ENCODE data around the gene LYG1. TPM values are rescaled to one million over a fixed set of nuclear protein-coding genes. Genes with fewer than 3 reads are reported as not detected.

The LYG1 gene
- total and polyA plus RNA-seq, 2 of the 8 experiments (the other 6 are each of a cell fraction or from before 2014, with no cell fraction given), result 0.68 to 0.86 TPM

- CTCF ChIA-PET (ENCODE audit: partially characterized antibody), result interaction anchor here (0.6 kb wide), 1 partner anchor 354 kb away, joined by 3 read pairs; no protein-coding TSS in a partner anchor
- H4K91ac ChIP-seq (replicated peaks; ENCODE audit: insufficient read length, low read length), result no peak overlapping the region
Observed at GRCh38 chr2:99350194-99350593, 49.2 kb upstream of the LYG1 start.

More at GRCh38 chr2:99350194-99350593, 49.2 kb upstream of the LYG1 start:
- H3K79me2 ChIP-seq (ENCODE audit: control insufficient read depth in 1 of 2, insufficient read depth in 2 of 2, low read length in 2 of 2), result peaks cover 30 to 95% of the 10 kb centered on the region in 2 experiments
- POLR2A ChIA-PET (ENCODE audit: partially characterized antibody), result no interaction called here
- no peak overlapping the region for H3K18ac ChIP-seq (ENCODE audit: extremely low read depth, low read length)
- peaks cover 7 to 11% of the 10 kb centered on the region in 2 experiments for H4K20me1 ChIP-seq (replicated peaks in 1 of 2; ENCODE audit: control insufficient read depth in 1 of 2, insufficient read depth in 2 of 2, low read length in 2 of 2)
- no peaks in the 10 kb centered on the region; the same call in 1 of the 2 replicates for H3K23me2 ChIP-seq (ENCODE audit: low read depth, low read length)
- H3K4me1 ChIP-seq (replicated peaks in 1 of 4; ENCODE audit: control insufficient read depth in 3 of 4, insufficient read depth in 4 of 4, low read length in 3 of 4), result no peaks in the 10 kb centered on the region
- FAIRE-seq (no peak), DNase-seq (ENCODE audit: low read depth in 1 of 2, low spot score in 2 of 2) (no peak)
- peaks cover 2% of the 10 kb centered on the region; the same call in 1 of the 2 replicates for H3K79me1 ChIP-seq (ENCODE audit: low read depth, low read length)
- TF ChIP-seq EP300 (IDR thresholded peaks at IDR 0.05; ENCODE audit: borderline replicate concordance in 1 of 2, low read depth in 2 of 2, low read length in 2 of 2) (no peak), SAP30 (IDR thresholded peaks at IDR 0.05; ENCODE audit: insufficient read depth, insufficient replicate concordance, low read length) (no peak), TCF12 (IDR thresholded peaks at IDR 0.05; ENCODE audit: low read depth, low read length) (no peak), POLR2A (IDR thresholded peaks at IDR 0.05; ENCODE audit: control extremely low read depth in 1 of 2, low read depth in 2 of 2, low read length in 2 of 2) (no peak), JUND (IDR thresholded peaks at IDR 0.05; ENCODE audit: low read length) (no peak), RAD21 (IDR thresholded peaks at IDR 0.05 in 1 of 2, conservative IDR thresholded peaks at IDR 0.05 in 1 of 2; ENCODE audit: low read depth in 2 of 2, low read length in 2 of 2) (no peak), PHF8 (conservative IDR thresholded peaks at IDR 0.05; ENCODE audit: low read depth, low read length) (no peak), YY1 (IDR thresholded peaks at IDR 0.05; ENCODE audit: low read depth, low read length) (no peak), SP4 (IDR thresholded peaks at IDR 0.05; ENCODE audit: low read length) (no peak), ZNF274 (IDR thresholded peaks at IDR 0.05; ENCODE audit: borderline replicate concordance, extremely low read depth, low read length) (no peak), BACH1 (IDR thresholded peaks at IDR 0.05; ENCODE audit: low read length) (no peak), CHD2 (IDR thresholded peaks at IDR 0.05; ENCODE audit: low read length) (no peak), SIX5 (IDR thresholded peaks at IDR 0.05; ENCODE audit: low read depth, low read length) (no peak), SP2 (IDR thresholded peaks at IDR 0.05; ENCODE audit: low read length) (no peak), MAFK (IDR thresholded peaks at IDR 0.05; ENCODE audit: low read depth, low read length) (no peak), GTF2F1 (IDR thresholded peaks at IDR 0.05; ENCODE audit: borderline replicate concordance, low read depth, low read length) (no peak)
- no peak overlapping the region for H2BK20ac ChIP-seq (ENCODE audit: low read length)
- no peak overlapping the region for H2BK5ac ChIP-seq (ENCODE audit: low read depth, low read length)
- H2AK5ac ChIP-seq (ENCODE audit: low read depth, low read length), result no peak overlapping the region
- H3K9ac ChIP-seq (replicated peaks in 1 of 4; ENCODE audit: extremely low read depth in 1 of 4, low read depth in 3 of 4, low read length in 3 of 4), result no peak overlapping the region
- H4K5ac ChIP-seq (ENCODE audit: insufficient read length, low read depth, low read length), result no peak overlapping the region
- H2BK120ac ChIP-seq (replicated peaks; ENCODE audit: low read depth, low read length), result no peak overlapping the region
- no peak overlapping the region for H2AFZ ChIP-seq (ENCODE audit: low read length)
- H3K23ac ChIP-seq (ENCODE audit: insufficient read length), result no peak overlapping the region
- H3K4me3 ChIP-seq (ENCODE audit: extremely low read depth in 1 of 4, insufficient read depth in 2 of 4, low read depth in 3 of 4, low read length in 4 of 4), result no peak overlapping the region
- H3K27me3 ChIP-seq (replicated peaks in 1 of 4; ENCODE audit: control insufficient read depth in 3 of 4, extremely low read depth in 1 of 4, insufficient read depth in 3 of 4, low read length in 3 of 4), result no peaks in the 10 kb centered on the region
- no peak overlapping the region for H2BK12ac ChIP-seq (ENCODE audit: low read depth, low read length)
- no peak overlapping the region for H3K4me2 ChIP-seq (ENCODE audit: insufficient read depth in 1 of 2, low read depth in 2 of 2, low read length in 2 of 2)
- H2BK15ac ChIP-seq (ENCODE audit: low read length), result no peak overlapping the region
- H4K8ac ChIP-seq (ENCODE audit: extremely low read depth, insufficient read depth, low read length), result no peak overlapping the region
- H3K56ac ChIP-seq (replicated peaks; ENCODE audit: insufficient read length, low read depth, low read length), result no peak overlapping the region
- H3K14ac ChIP-seq (ENCODE audit: insufficient read length), result no peak overlapping the region
- H3K27ac ChIP-seq (ENCODE audit: low read depth, low read length), result no peak overlapping the region
- H3K9me3 ChIP-seq (ENCODE audit: insufficient read depth in 2 of 2, low read depth in 1 of 2, low read length in 1 of 2), result no peaks in the 10 kb centered on the region
- no peak overlapping the region for H3K4ac ChIP-seq (replicated peaks; ENCODE audit: insufficient read length, low read depth, low read length)
- no peaks in the 10 kb centered on the region for H3K36me3 ChIP-seq (ENCODE audit: control insufficient read depth in 2 of 4, insufficient read depth in 4 of 4, low read length in 3 of 4)

Data from H1 (cell line).